Gastroesophageal sphincter (tissue), 3 donors: Measurements from ENCODE around the gene DIO3.

Experiments
- POLR2A ChIP-seq, 2 donors: fragments of 450-650 bp; IDR thresholded peaks; one replicate each; pipeline ENCODE4 v1.6.1; 2017; ENCODE audit warnings: antibody characterized with exemption in 2 of 2, mild to moderate bottlenecking in 2 of 2, moderate library complexity in 1 of 2
- POLR2AphosphoS5 ChIP-seq: sonication (generic); formaldehyde crosslinking; IDR thresholded peaks from one replicate; pipeline ENCODE4 v1.6.1; 2017; ENCODE audit warnings: antibody characterized with exemption
- TF ChIP-seq, protein P1 (sequence below), 4 experiments: fragments of 200-600 bp in 2 of 4; fragments of 450-650 bp in 2 of 4; sonication (generic) in 1 of 4; IDR thresholded peaks; one replicate each; pipeline ENCODE4 v1.5.1; 2017 to 2019; ENCODE audit warnings: antibody characterized with exemption in 4 of 4, mild to moderate bottlenecking in 2 of 4, moderate library complexity in 2 of 4

DNA sequence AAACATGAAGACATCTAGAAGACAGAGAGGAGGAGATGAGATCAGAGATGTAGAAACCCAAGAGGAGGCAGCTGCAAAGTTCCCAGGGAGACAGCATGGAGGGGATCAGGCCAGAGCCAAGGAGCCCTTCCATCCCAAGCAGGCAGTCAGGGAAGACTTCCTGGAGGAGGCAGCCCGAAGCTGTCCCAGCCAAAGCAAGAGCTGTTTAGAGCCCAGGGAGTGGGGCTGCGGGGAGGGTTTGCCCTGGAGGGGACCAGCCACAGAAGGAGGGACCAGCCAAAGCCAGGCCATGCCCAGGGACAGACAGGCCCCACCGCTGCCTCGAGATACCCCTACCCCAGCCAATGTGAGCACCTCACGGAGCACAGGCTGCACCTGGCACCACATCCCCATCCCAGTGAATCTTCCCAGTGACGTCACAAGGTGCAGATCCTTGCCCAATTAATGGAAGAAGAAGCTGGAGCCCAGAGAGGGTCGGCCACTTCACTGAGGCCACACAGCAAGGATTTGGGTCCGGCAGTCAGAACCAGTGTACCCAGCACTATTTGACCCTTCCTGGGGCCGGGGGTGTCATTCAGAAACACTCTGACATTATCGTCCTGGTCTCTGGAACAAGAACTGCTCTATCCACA lies 14.1 kb upstream of the DIO3 start:
- TF ChIP-seq, protein P1, sequence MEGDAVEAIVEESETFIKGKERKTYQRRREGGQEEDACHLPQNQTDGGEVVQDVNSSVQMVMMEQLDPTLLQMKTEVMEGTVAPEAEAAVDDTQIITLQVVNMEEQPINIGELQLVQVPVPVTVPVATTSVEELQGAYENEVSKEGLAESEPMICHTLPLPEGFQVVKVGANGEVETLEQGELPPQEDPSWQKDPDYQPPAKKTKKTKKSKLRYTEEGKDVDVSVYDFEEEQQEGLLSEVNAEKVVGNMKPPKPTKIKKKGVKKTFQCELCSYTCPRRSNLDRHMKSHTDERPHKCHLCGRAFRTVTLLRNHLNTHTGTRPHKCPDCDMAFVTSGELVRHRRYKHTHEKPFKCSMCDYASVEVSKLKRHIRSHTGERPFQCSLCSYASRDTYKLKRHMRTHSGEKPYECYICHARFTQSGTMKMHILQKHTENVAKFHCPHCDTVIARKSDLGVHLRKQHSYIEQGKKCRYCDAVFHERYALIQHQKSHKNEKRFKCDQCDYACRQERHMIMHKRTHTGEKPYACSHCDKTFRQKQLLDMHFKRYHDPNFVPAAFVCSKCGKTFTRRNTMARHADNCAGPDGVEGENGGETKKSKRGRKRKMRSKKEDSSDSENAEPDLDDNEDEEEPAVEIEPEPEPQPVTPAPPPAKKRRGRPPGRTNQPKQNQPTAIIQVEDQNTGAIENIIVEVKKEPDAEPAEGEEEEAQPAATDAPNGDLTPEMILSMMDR (IDR thresholded peaks at IDR 0.05) = no peak
- TF ChIP-seq POLR2A (IDR thresholded peaks at IDR 0.05) = no peak
- TF ChIP-seq POLR2AphosphoS5 = no peak
